SK-N-MC (cell line): ENCODE data around the gene PACSIN2.

Source experiments
- EZH2 ChIP-seq: fragments of 200-600 bp; sonication (generic); IDR thresholded peaks from one replicate; pipeline ENCODE4 v1.6.1; 2017; ENCODE audit warnings: antibody characterized with exemption
- POLR2AphosphoS5 ChIP-seq: IDR thresholded peaks from 2 replicates; pipeline ENCODE4 v1.6.1; 2012; ENCODE audit warnings: mild to moderate bottlenecking, low read depth, low read length, borderline replicate concordance

- no peak for TF ChIP-seq EZH2
- no peak for TF ChIP-seq POLR2AphosphoS5
Observed at GRCh38 chr22:42967933-42968332, 47.0 kb downstream of the PACSIN2 start.
